ENCODE results near the gene CDH13. TPM values are rescaled to one million over a fixed set of nuclear protein-coding genes. Genes with fewer than 3 reads are reported as not detected.

The CDH13 gene
- total and polyA plus RNA-seq, 8 donors: 0.12 to 21.4 (median 1.7) TPM; not detected in 1

DNA sequence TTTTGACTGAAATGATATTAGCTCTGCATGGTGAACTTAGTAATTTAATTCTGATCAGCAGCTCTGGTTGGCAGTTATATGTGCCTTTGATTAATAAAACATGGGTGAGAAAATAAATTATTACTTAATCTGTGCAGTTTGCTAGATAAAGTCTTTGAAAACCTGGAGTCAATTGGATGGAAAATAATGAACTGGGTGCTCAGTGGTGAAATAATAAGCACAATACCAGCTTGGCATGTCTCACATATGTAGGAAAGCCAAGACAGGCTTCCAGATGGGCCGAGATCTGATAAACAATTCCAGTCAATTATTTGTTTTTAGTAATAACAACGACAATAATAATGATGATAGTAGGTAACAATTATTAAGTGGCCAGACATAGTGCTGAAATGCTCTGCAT, 326.7 kb downstream of the CDH13 start:
- H3K36me3 ChIP-seq: no peaks in the 10 kb centered on the region
- no peaks in the 10 kb centered on the region for H3K27me3 ChIP-seq

DNA sequence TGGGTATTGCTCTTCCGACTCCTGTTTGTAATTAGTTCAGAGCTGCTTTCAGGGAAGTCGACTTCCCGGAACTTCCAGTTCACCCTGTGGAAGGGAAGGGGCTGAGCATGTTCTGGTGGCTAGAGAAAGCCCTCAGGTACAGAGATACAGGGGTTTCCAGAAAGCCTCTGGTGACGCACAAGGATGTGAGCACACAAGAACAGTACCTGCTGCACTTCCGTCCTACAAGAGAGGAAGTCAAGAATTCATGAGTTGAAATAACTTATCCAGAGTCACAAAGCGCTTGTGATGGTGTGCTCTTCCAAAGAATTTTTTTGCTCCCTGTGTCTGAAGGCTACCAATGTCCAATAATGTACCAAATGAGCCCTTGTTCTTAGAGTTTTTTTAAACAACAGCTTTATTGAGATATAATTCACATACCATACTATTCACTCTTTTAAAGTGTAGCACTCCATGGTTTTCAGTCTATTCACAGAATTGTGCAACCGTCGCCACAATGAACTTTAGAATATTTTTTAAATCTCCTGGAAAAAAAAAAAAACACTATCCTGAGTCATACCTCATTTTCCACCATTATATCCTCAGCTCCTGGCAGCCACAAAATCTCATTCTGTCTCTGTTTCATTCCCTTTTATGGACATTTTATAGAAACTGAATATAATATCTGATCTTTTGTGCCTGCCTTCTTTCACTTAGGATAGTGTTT, 327.6 kb downstream of the CDH13 start:
- Histone ChIP-seq H3K27me3 (no peaks in the 10 kb centered on the region), H3K4me1 (no peaks in the 10 kb centered on the region), H3K36me3 (no peaks in the 10 kb centered on the region), H3K27ac (no peak overlapping the region), H3K4me3 (no peak overlapping the region), H3K9me3 (peaks cover 0 to 4% (median 0%) of the 10 kb centered on the region in 4 donors)
- 79 to 94% (median 85%) methylated on average over 8 of the region's 8 CpGs for WGBS, 5 donors
- intact Hi-C loops (cut with DNase I; ENCODE audit: low total_unique reads): no loop called here
- DNase-seq: no peak
- TF ChIP-seq POLR2AphosphoS5 (IDR thresholded peaks at IDR 0.05): no peak
- TF ChIP-seq, protein P1, sequence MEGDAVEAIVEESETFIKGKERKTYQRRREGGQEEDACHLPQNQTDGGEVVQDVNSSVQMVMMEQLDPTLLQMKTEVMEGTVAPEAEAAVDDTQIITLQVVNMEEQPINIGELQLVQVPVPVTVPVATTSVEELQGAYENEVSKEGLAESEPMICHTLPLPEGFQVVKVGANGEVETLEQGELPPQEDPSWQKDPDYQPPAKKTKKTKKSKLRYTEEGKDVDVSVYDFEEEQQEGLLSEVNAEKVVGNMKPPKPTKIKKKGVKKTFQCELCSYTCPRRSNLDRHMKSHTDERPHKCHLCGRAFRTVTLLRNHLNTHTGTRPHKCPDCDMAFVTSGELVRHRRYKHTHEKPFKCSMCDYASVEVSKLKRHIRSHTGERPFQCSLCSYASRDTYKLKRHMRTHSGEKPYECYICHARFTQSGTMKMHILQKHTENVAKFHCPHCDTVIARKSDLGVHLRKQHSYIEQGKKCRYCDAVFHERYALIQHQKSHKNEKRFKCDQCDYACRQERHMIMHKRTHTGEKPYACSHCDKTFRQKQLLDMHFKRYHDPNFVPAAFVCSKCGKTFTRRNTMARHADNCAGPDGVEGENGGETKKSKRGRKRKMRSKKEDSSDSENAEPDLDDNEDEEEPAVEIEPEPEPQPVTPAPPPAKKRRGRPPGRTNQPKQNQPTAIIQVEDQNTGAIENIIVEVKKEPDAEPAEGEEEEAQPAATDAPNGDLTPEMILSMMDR (IDR thresholded peaks at IDR 0.05): no peak
- no peak for TF ChIP-seq POLR2A (IDR thresholded peaks at IDR 0.05)
- TF ChIP-seq EP300 (IDR thresholded peaks at IDR 0.05): no peak

More for the DNA sequence above, 326.7 kb downstream of the CDH13 start:
- no peak overlapping the region for H3K27ac ChIP-seq
- H3K4me3 ChIP-seq: no peak overlapping the region
- no peak for DNase-seq
- TF ChIP-seq EP300 (IDR thresholded peaks at IDR 0.05): no peak
- TF ChIP-seq, protein P1 (IDR thresholded peaks at IDR 0.05): no peak
- TF ChIP-seq POLR2AphosphoS5 (IDR thresholded peaks at IDR 0.05): no peak
- no peak for TF ChIP-seq POLR2A (IDR thresholded peaks at IDR 0.05)
- peaks cover 0 to 4% (median 0%) of the 10 kb centered on the region in 4 donors for H3K9me3 ChIP-seq
- intact Hi-C loops (cut with DNase I; ENCODE audit: low total_unique reads): no loop called here
- 47 to 74% (median 68%) methylated on average over 2 of the region's 2 CpGs for WGBS, 5 donors
- peaks cover 0 to 8% (median 0%) of the 10 kb centered on the region in 4 donors for H3K4me1 ChIP-seq

- no peaks in the 10 kb centered on the region for H3K4me1 ChIP-seq
- no peaks in the 10 kb centered on the region for H3K36me3 ChIP-seq
- no peak overlapping the region for H3K4me3 ChIP-seq
- no peaks in the 10 kb centered on the region for H3K27me3 ChIP-seq
- H3K9me3 ChIP-seq: no peaks in the 10 kb centered on the region
- 69 to 83% (median 80%) methylated on average over 3 of the region's 3 CpGs for WGBS, 5 donors
- DNase-seq: no peak
- no peak overlapping the region for H3K27ac ChIP-seq
- intact Hi-C loops (cut with DNase I; ENCODE audit: low total_unique reads): no loop called here
- TF ChIP-seq, protein P1 (IDR thresholded peaks at IDR 0.05): no peak
- no peak for TF ChIP-seq POLR2AphosphoS5 (IDR thresholded peaks at IDR 0.05)
- TF ChIP-seq EP300 (IDR thresholded peaks at IDR 0.05): no peak
- no peak for TF ChIP-seq POLR2A (IDR thresholded peaks at IDR 0.05)
These were observed 329.1 kb downstream of the CDH13 start for GRCh38 chr16:82955741-82956348.

DNA sequence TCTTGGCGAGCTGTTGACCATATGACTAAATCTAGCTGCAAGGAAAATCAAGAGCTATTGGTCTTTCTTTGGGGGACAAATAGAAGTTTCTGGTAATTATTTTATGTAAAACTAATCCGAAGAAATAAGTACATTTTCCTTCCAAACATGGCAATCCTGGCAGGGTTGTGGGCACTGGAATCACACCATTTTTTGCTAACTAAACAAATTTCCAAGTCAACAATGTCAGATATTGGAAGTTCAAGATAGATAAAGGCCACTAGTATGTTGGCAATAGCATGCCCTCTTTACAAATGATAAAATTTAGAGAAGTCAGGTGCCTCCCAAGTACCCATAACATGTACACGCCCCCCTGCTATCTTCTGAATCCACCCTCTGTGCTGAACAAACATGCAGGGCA, 330.4 kb downstream of the CDH13 start:
- intact Hi-C loops (cut with DNase I; ENCODE audit: low total_unique reads): no loop called here
- no peaks in the 10 kb centered on the region for H3K27me3 ChIP-seq
- no peaks in the 10 kb centered on the region for H3K4me1 ChIP-seq
- TF ChIP-seq POLR2AphosphoS5 (IDR thresholded peaks at IDR 0.05): no peak
- no peak for DNase-seq
- no peak overlapping the region for H3K27ac ChIP-seq
- WGBS, 5 donors: 67 to 69% (median 68%) methylated on average over 3 of the region's 3 CpGs
- no peak overlapping the region for H3K4me3 ChIP-seq
- H3K36me3 ChIP-seq: no peaks in the 10 kb centered on the region
- no peaks in the 10 kb centered on the region for H3K9me3 ChIP-seq

GRCh38 chr16:82960918-82961317, 334.1 kb downstream of the CDH13 start:
- intact Hi-C loops (cut with DNase I; ENCODE audit: low total_unique reads): no loop called here
- DNase-seq: no peak
- Histone ChIP-seq H3K27me3 (no peaks in the 10 kb centered on the region), H3K27ac (no peak overlapping the region), H3K9me3 (no peaks in the 10 kb centered on the region), H3K4me3 (no peak overlapping the region), H3K4me1 (no peaks in the 10 kb centered on the region), H3K36me3 (no peaks in the 10 kb centered on the region)
- 84 to 93% (median 89%) methylated on average over 10 of the region's 10 CpGs for WGBS, 5 donors
- TF ChIP-seq POLR2AphosphoS5 (IDR thresholded peaks at IDR 0.05): no peak
- TF ChIP-seq POLR2A (IDR thresholded peaks at IDR 0.05): no peak
- TF ChIP-seq EP300 (IDR thresholded peaks at IDR 0.05): no peak
- TF ChIP-seq, protein P1 (IDR thresholded peaks at IDR 0.05): no peak
